Astrocyte (in vitro differentiated cells and primary cell): ENCODE data around the gene FZD10.

Source experiments
- EZH2 ChIP-seq: IDR thresholded peaks from 2 replicates; pipeline ENCODE4 v1.6.1; 2012; ENCODE audit warnings: mild to moderate bottlenecking, low read length, inconsistent platforms; ENCODE audit not compliant: insufficient read depth
- TF ChIP-seq, protein P1 (sequence below): IDR thresholded peaks from 2 replicates; pipeline ENCODE4 v1.5.1; 2011; ENCODE audit warnings: low read depth, mild to moderate bottlenecking, inconsistent platforms, low read length, moderate library complexity; ENCODE audit not compliant: insufficient read depth

GRCh38 chr12:130199581-130200390 is 37.5 kb downstream of the FZD10 start:
- TF ChIP-seq, protein P1, sequence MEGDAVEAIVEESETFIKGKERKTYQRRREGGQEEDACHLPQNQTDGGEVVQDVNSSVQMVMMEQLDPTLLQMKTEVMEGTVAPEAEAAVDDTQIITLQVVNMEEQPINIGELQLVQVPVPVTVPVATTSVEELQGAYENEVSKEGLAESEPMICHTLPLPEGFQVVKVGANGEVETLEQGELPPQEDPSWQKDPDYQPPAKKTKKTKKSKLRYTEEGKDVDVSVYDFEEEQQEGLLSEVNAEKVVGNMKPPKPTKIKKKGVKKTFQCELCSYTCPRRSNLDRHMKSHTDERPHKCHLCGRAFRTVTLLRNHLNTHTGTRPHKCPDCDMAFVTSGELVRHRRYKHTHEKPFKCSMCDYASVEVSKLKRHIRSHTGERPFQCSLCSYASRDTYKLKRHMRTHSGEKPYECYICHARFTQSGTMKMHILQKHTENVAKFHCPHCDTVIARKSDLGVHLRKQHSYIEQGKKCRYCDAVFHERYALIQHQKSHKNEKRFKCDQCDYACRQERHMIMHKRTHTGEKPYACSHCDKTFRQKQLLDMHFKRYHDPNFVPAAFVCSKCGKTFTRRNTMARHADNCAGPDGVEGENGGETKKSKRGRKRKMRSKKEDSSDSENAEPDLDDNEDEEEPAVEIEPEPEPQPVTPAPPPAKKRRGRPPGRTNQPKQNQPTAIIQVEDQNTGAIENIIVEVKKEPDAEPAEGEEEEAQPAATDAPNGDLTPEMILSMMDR = no peak
- no peak for TF ChIP-seq EZH2
